DOHH2 (cell line): ENCODE data around the gene LMCD1.

Experiments used
- CTCF ChIP-seq: fragments of 200-600 bp; sonication (generic); IDR thresholded peaks from one replicate; pipeline ENCODE4 v1.5.1; 2014; ENCODE audit warnings: antibody characterized with exemption, mild to moderate bottlenecking, low read depth, low read length; ENCODE audit not compliant: poor library complexity, severe bottlenecking
- EZH2phosphoT487 ChIP-seq: fragments of 200-600 bp; sonication (generic); IDR thresholded peaks from 2 replicates; pipeline ENCODE4 v1.6.1; 2017; ENCODE audit warnings: borderline replicate concordance, mild to moderate bottlenecking, antibody characterized with exemption, low read length, moderate library complexity, mixed read lengths

GRCh38 chr3:8576436-8576835, 74.8 kb downstream of the LMCD1 start:
- TF ChIP-seq CTCF: no peak
- TF ChIP-seq EZH2phosphoT487: no peak
